Esophagus muscularis mucosa (tissue), 3 donors: ENCODE data around the gene ZC3H6.

Source experiments
- POLR2AphosphoS5 ChIP-seq, 2 donors: sonication (generic); formaldehyde crosslinking; IDR thresholded peaks; one replicate each; pipeline ENCODE4 v1.6.1; 2017; ENCODE audit warnings: antibody characterized with exemption in 2 of 2
- TF ChIP-seq, protein P1 (sequence below), 3 experiments: fragments of 200-600 bp in 2 of 3; fragments of 450-650 bp in 1 of 3; sonication (generic) in 2 of 3; IDR thresholded peaks; one replicate each; pipeline ENCODE4 v1.5.1; 2017 to 2019; ENCODE audit warnings: antibody characterized with exemption in 3 of 3, mild to moderate bottlenecking in 2 of 3, moderate library complexity in 1 of 3

GRCh38 chr2:112275887-112276773 is 733 bp downstream of the ZC3H6 start:
- TF ChIP-seq, protein P1, sequence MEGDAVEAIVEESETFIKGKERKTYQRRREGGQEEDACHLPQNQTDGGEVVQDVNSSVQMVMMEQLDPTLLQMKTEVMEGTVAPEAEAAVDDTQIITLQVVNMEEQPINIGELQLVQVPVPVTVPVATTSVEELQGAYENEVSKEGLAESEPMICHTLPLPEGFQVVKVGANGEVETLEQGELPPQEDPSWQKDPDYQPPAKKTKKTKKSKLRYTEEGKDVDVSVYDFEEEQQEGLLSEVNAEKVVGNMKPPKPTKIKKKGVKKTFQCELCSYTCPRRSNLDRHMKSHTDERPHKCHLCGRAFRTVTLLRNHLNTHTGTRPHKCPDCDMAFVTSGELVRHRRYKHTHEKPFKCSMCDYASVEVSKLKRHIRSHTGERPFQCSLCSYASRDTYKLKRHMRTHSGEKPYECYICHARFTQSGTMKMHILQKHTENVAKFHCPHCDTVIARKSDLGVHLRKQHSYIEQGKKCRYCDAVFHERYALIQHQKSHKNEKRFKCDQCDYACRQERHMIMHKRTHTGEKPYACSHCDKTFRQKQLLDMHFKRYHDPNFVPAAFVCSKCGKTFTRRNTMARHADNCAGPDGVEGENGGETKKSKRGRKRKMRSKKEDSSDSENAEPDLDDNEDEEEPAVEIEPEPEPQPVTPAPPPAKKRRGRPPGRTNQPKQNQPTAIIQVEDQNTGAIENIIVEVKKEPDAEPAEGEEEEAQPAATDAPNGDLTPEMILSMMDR (IDR thresholded peaks at IDR 0.05), result no peak
- TF ChIP-seq POLR2AphosphoS5 (IDR thresholded peaks at IDR 0.05), result peak; percentile 77 to 80
